Osteoblast (primary cell): Measurements from ENCODE around the gene APBB1. TPM values are rescaled to one million over a fixed set of nuclear protein-coding genes. Genes with fewer than 3 reads are reported as not detected.

Source experiments
- DNase-seq: peaks from one replicate; pipeline ENCODE4 v3.0.0; 2011; ENCODE audit warnings: low spot score, mixed read lengths; ENCODE audit not compliant: insufficient read length; ENCODE audit errors: missing footprints
- H2AFZ ChIP-seq: 2 replicates; pipeline ENCODE4 v1.6.0; 2011; ENCODE audit warnings: mild to moderate bottlenecking, low read length
- H3K27ac ChIP-seq: 2 replicates; pipeline ENCODE4 v1.5.1; 2011; ENCODE audit warnings: mild to moderate bottlenecking, low read depth, low read length, moderate library complexity
- H3K27me3 ChIP-seq: 2 replicates; pipeline ENCODE4 v1.6.0; 2012; ENCODE audit warnings: mild to moderate bottlenecking, control low read depth, inconsistent platforms, low read length, moderate library complexity; ENCODE audit not compliant: insufficient read depth
- H3K36me3 ChIP-seq: 2 replicates; pipeline ENCODE4 v1.5.1; 2011; ENCODE audit warnings: mild to moderate bottlenecking, low read length, control low read depth, moderate library complexity; ENCODE audit not compliant: insufficient read depth
- H3K4me1 ChIP-seq: 2 replicates; pipeline ENCODE4 v1.5.1; 2011; ENCODE audit warnings: mild to moderate bottlenecking, low read length, control low read depth, moderate library complexity; ENCODE audit not compliant: insufficient read depth
- H3K4me2 ChIP-seq: 2 replicates; pipeline ENCODE4 v1.6.0; 2011; ENCODE audit warnings: mild to moderate bottlenecking, low read length; ENCODE audit not compliant: insufficient read depth
- H3K4me3 ChIP-seq: fragments of 200-600 bp; sonication (generic); 3 replicates; pipeline ENCODE4 v1.5.1; 2012; ENCODE audit warnings: mild to moderate bottlenecking, low read length, inconsistent platforms; ENCODE audit not compliant: insufficient read depth
- H3K79me2 ChIP-seq: 2 replicates; pipeline ENCODE4 v1.6.0; 2012; ENCODE audit warnings: mild to moderate bottlenecking, low read length, control low read depth, inconsistent platforms; ENCODE audit not compliant: insufficient read depth
- H3K9me3 ChIP-seq: 2 replicates; pipeline ENCODE4 v1.5.1; 2011; ENCODE audit warnings: low read depth, low read length, control low read depth
- H4K20me1 ChIP-seq: 2 replicates; pipeline ENCODE4 v1.6.0; 2012; ENCODE audit warnings: mild to moderate bottlenecking, low read length, control low read depth; ENCODE audit not compliant: insufficient read depth
- total RNA-seq: library from RNA; depleted of rRNA; stranded (reverse); fragments of >200 nt; gene quantifications from 2 replicates; pipeline ENCODE4 v1.2.3, GENCODE V29; 2012
- TF ChIP-seq, protein P1 (sequence below): IDR thresholded peaks from 2 replicates; pipeline ENCODE4 v1.5.1; 2011; ENCODE audit warnings: mild to moderate bottlenecking, low read depth, low read length, moderate library complexity; ENCODE audit errors: extremely low read depth

The APBB1 gene
- total RNA-seq, 1 donor: 45.6 TPM

DNA sequence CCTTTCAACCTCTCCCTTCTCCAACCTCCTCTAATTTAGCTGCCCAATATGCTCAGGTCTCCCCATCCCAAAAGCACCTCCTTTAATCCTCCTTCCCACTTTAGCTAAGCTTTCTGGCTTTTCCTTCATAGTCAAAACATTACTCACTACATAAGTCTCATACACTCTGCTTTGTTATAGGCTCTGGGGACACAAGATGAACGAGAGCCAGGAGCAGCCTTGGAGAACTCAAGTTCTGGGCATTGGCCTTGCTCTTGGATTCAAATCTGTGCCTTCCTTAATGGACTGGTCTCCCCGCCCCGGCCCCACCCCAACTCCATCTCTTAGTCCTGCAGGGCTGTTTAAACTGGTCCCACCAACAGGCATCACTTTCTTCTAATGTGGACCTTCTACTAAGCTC, 33.3 kb upstream of the APBB1 start:
- no peaks in the 10 kb centered on the region for H3K27me3 ChIP-seq
- H3K79me2 ChIP-seq: no peaks in the 10 kb centered on the region
- no peak overlapping the region for H2AFZ ChIP-seq
- H3K4me1 ChIP-seq: peaks cover 15% of the 10 kb centered on the region
- peaks cover 55% of the 10 kb centered on the region for H3K36me3 ChIP-seq
- peaks cover 6% of the 10 kb centered on the region for H4K20me1 ChIP-seq
- no peaks in the 10 kb centered on the region for H3K9me3 ChIP-seq
- TF ChIP-seq, protein P1, sequence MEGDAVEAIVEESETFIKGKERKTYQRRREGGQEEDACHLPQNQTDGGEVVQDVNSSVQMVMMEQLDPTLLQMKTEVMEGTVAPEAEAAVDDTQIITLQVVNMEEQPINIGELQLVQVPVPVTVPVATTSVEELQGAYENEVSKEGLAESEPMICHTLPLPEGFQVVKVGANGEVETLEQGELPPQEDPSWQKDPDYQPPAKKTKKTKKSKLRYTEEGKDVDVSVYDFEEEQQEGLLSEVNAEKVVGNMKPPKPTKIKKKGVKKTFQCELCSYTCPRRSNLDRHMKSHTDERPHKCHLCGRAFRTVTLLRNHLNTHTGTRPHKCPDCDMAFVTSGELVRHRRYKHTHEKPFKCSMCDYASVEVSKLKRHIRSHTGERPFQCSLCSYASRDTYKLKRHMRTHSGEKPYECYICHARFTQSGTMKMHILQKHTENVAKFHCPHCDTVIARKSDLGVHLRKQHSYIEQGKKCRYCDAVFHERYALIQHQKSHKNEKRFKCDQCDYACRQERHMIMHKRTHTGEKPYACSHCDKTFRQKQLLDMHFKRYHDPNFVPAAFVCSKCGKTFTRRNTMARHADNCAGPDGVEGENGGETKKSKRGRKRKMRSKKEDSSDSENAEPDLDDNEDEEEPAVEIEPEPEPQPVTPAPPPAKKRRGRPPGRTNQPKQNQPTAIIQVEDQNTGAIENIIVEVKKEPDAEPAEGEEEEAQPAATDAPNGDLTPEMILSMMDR: no peak
- H3K4me3 ChIP-seq: no peak overlapping the region
- peak overlapping the region; percentile 45 for H3K4me2 ChIP-seq
- peak overlapping the region; percentile 50 for H3K27ac ChIP-seq
- DNase-seq: peak; percentile 95

DNA sequence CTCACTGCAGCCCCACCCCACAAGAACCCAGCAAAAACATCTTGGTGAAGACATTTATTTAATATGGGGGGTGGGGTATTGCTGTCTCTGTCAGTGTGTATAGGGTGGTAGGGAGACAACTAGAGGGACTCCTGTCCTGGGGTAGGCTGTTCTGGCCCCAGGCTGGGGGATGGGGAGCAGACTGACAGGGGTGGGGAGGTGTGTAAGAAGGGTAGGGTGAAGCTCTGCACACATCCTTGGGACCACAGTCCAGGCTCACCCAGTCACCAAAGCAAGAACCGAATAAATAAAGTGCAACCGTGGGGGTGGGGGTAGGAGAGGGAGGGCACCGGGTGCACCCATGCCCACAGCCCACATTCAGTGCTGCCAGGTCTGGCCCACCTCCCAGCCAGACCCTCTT, 29.7 kb upstream of the APBB1 start:
- Histone ChIP-seq H3K4me3 (no peak overlapping the region), H4K20me1 (peaks cover 6% of the 10 kb centered on the region), H3K36me3 (peaks cover 29% of the 10 kb centered on the region), H3K4me2 (no peak overlapping the region), H3K9me3 (no peaks in the 10 kb centered on the region), H2AFZ (no peak overlapping the region), H3K79me2 (no peaks in the 10 kb centered on the region), H3K27ac (no peak overlapping the region), H3K4me1 (peaks cover 15% of the 10 kb centered on the region), H3K27me3 (no peaks in the 10 kb centered on the region)
- TF ChIP-seq, protein P1: no peak
- no peak for DNase-seq

DNA sequence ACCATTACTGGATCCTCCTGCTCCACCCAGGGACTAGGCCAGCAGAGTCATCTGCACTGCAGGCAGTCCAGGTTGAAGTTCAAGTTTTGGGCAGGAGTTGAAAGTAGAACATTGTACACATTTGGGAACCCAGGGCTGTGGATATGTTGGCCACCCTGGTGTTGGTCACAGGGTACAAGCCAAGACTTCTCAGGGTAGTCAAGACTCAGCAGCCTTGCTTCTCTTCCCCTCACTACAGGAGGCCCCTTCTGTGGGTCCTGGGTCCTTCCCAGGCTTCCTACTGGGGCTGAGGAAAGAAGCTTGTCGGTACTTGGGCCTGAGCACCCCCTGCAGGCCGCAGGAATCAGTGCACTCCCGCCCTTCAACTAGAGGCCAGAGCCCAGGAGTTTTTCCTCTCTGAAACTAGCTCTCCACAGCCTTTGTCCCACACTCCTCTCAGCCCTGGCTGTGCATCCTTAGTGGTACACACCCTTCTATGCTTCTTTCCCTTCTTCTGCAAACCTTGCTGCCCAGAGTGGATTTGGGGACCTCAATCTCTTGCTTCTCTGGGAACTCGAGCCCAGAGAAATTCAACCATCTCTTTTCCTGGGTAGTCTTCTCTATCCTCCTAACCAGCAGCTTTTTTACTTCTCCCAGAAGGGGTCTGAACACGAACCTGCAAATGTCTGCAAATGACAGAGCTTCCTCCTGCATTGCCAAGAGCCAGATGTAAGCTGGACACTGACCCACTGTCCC, 24.5 kb upstream of the APBB1 start:
- H3K27me3 ChIP-seq: no peaks in the 10 kb centered on the region
- no peaks in the 10 kb centered on the region for H3K36me3 ChIP-seq
- TF ChIP-seq, protein P1: peak; percentile 86
- H3K27ac ChIP-seq: no peak overlapping the region
- H2AFZ ChIP-seq: no peak overlapping the region
- DNase-seq: no peak
- H3K4me1 ChIP-seq: no peaks in the 10 kb centered on the region
- H3K79me2 ChIP-seq: no peaks in the 10 kb centered on the region
- no peak overlapping the region for H3K4me3 ChIP-seq
- H3K4me2 ChIP-seq: no peak overlapping the region
- H3K9me3 ChIP-seq: no peaks in the 10 kb centered on the region
- H4K20me1 ChIP-seq: no peaks in the 10 kb centered on the region

DNA sequence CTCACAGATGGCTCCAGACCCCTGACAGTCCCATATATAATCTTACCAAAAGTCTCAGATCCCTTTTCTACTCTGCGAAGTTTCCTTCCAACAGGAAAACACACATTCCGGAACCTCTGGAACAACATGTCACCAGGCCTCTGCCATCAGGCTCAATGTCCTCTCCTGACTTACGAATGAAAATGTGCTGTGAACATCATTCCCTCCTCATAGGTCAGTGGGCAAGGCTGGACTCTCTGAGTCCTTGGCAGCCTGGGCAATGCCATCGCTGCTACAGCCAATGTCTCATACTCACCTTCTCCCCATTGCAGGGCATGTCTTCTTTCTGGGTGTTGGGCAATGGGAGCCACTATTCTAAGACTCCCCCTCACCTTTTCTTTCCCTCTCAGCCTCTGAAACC, 23.5 kb upstream of the APBB1 start:
- no peaks in the 10 kb centered on the region for H3K36me3 ChIP-seq
- DNase-seq: no peak
- H3K9me3 ChIP-seq: no peaks in the 10 kb centered on the region
- no peaks in the 10 kb centered on the region for H3K4me1 ChIP-seq
- TF ChIP-seq, protein P1: no peak
- no peak overlapping the region for H3K4me3 ChIP-seq
- no peaks in the 10 kb centered on the region for H3K27me3 ChIP-seq
- no peaks in the 10 kb centered on the region for H4K20me1 ChIP-seq
- no peak overlapping the region for H3K4me2 ChIP-seq
- H2AFZ ChIP-seq: no peak overlapping the region
- H3K27ac ChIP-seq: no peak overlapping the region
- no peaks in the 10 kb centered on the region for H3K79me2 ChIP-seq
